Measurements from ENCODE around the gene NAA11.
"Not testable (repeated sequence)": the region's sequence is repeated elsewhere in the genome, so short reads cannot be mapped to it uniquely, and the experiment has no call there.

NAA11 gene

DNA sequence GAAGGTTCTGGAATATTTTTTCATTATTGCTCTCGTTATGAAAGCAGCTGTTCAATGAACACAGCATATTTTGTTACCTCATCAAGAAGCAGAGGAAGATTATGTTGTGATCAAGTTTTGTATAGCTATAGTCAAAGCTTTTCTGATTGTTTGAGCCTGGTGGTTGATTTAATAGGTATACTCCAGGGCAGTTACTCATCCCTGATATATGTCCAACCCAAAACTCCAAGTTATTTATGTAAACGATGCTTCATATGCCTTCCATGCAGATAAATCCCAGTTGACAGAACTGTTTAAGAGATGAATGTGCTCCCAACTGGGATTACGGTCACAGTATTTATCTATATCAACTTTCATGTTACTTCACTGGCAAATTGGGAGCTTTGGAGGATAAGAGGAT, 19.1 kb downstream of the NAA11 start:
- no peak for DNase-seq

DNA sequence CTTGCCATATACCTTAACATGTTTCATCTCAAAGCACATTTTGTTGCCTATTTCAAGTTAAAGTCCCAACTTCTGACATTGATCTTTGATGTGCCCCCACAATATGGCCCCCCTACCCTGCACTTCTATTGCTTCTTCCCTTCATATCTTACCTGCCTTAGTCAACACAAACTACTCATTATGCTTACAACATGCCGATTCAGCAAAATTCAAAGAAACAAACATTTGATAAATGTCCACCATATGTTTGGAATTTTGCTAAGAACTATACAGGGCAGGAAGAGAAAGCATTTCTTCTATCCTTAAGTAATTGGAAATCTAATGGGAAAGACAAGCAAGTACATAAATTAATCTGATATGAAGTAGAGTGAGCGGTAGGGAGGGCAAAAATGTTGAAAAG, 25.6 kb downstream of the NAA11 start:
- DNase-seq: no peak

DNA sequence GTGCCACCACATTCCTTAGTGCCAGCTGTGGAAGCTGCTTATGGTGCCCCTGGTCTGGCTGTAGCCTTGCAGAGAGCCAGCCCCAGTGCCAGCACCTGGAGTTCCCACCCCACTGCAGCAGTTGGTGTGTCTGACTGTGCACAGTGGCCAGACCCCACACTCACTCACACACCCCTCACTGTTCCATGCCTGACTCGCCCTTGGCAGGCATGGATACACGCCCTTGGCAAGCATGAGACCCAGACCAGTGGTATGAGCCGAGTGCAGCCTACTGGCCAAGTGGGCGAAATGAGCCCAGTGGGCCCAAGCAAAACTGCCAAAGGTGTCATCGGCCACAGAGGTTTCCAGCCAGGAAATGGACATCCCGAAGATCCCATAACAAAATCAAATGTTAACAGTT, 27.4 kb downstream of the NAA11 start:
- DNase-seq: no peak

DNA sequence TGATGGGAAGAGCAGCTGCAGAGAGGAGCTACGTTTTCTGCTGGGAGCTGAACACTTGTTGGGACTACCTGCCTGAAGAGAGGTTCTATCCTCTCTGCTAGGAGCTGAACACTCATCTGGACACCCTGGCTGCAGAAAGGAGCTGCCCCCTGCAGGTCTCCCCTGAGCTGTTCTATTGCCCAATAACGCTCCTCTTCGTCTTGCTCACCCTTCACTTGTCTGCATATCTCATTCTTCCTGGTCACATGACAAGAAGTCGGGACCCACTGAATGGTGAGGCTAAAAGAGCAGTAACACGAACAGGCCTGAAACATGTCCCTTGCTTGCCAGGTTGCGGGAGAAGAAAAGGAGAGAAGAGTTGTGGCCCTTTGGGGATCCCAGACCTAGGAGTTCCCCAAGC, 27.8 kb downstream of the NAA11 start:
- DNase-seq: no peak

DNA sequence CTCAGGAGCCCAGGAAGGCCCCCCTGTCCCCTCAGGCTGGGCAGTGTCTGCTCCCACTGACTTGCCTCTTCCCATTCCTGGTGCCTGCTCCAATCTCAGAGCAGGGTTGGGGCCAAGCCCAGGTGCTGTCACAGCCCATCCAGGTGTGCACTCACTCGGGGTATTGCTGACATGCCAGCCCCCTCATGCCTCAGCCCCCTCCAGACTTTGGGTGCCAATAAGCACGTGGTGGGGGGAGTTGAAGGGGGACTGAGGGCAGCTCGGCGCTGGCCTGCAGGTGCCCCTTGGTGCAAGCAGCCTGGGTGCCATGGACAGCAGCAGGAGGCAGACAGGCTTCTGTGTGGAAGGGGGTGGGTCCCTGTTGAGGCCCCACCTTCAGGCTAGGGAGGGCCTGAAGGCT, 28.4 kb downstream of the NAA11 start:
- no peak for DNase-seq

DNA sequence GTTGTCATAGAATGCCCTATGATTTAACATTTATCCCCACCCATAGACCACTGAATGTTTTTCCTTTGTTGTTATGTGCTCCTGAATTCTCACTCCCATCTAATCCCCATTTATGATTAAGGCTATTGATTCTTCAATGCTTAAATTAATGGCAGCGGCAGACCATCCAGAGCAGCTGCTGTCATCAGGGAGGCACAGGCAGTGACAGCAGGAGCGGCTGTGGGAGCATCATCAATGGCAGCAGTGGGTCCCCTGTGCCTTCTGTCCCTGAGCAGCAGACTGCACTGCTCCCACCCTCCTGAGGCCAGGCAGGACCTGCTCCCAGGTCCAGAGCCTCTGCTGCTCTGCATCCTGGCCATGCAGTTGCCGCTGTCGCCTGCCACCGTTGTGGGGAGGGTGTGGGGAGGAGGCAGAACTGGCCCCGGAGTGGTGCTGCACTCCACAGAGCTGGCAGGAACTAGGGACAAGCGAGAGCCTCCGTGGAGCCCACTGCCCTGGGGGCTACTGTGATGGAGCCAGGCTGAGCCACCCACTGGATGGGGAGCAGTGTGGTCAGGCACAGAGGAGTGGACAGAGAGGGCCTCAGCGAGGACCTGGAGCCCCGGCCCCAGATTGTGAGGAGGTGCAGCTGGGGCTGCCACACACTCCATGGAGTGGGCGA, 29.0 kb downstream of the NAA11 start:
- DNase-seq: no peak

DNA sequence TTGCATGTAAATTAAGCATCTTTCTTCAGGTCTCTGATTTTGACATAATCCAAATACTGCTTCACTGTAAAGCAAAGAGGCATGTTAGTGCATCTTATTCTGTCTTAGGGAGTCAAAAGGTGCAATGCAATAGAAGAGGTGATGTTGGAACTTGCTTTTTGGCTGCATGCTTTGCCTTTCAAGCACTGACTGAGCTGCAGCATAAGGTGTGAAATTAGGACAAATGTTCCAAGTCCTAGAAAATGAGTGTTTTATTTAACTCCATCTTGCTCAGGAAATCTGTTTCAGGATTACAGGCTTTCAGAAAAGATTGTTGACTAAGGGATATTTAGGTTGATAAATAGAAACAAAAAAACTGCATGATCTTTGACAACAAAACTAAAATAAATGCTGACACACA, 30.8 kb downstream of the NAA11 start:
- DNase-seq: no peak

DNA sequence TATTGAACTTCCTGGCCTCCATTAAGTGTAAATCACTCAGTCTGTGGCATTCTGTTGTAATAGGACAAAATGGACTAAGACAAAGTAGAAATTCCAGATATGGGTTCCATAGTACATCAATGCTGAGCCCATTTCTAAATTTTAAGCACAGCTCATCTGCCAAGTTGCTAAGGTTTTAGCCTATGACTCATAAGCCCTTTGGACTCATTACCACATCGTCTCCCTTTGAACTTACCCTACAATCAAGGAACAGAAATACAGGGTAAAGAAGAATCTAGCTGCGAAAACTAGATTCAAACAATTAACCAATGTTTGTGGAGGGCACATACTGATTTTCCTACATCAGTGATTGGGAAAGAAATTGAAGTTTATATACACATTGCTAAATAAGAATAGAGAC, 31.8 kb downstream of the NAA11 start:
- DNase-seq: no peak

DNA sequence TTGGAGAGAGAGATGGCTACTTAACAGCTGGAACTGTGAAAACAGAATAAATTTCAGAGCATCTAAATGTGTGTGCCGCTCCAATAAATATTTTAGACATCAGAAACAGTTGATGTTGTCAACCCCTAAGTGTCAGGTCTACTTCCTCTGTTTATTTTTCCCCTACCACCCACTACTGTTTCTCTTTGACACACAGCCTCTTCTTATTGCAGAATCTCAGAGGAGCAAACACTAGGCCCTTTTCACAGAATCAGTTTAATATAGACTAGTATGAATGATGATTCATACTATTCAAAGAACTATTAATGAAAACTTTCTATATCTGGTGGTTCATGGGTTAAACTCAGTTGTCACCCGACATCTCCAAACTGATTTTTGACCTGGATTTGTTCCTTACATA, 33.9 kb downstream of the NAA11 start:
- no peak for DNase-seq

DNA sequence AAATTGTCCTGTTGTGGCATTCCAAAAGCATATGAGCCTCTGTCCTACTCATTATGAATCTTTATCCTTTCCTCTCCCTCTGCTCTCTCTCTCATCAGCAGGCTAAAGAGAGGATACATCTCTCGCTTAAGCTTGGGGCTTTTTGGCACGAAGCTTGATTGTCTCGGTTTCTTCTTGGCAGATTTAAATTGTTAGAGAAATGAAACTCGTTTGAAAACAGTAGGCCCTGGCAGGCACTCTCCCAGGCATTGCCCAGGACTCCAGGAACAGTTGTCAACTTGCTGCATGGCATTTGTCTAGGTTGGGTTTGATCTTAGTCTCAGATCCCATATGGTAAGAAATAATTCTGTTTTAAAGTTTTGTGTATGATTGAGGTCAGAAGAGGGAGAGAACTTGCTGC, 35.5 kb downstream of the NAA11 start:
- DNase-seq: no peak

DNA sequence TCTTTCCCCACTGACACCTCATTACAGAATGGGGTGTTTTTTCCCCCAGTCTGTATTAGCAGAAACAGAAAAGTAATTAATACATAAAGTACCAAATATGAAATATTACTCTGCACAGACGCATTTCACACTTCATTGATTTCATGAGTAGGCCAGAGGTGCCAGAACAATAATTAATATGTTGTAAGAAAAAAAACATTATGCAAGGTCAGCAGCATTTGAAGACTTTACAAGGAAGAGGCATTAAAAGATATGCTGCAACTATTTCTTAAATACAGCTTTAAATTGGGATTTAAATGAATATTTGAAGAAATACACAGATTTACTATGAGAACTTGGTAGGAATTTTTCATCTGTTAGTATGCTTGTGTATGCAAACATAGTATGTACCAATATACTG, 37.7 kb downstream of the NAA11 start:
- DNase-seq: no peak

DNA sequence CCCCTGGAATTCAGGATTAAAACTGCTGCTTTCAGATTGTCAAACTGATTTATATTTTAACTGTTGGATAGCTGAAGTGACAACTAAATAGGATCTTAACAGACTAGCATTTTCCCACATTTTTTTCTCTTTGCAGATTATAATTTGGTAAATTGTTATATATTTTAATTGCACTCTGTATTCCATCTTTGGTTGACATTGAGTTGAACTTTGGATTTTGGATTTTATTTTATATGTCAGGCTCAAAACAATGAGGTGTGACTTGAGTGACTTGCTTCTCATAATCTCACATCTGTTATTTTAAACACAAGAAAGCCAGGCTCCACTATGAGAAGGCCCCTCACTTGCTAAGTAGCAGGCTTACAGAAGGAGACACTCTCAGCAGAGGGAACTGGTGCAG, 38.1 kb downstream of the NAA11 start:
- no peak for DNase-seq

DNA sequence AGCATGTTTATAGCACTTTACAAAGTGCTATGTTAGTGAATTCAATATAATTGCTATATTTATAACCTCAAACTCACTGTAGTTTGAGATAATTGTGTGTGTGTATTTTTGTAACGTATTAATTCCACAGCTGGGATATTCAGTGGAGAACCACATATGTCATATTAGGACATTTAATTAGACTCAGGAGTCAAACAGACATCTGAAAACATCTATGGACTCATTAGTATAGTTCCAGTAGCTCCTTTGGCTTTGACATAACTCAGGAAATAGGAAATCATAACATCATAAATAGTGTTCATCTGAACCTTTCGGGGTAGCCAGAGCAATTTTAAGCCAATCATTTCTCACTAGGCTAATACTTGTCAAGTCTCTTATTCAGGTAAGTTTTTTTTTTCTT, 38.8 kb downstream of the NAA11 start:
- DNase-seq: no peak

DNA sequence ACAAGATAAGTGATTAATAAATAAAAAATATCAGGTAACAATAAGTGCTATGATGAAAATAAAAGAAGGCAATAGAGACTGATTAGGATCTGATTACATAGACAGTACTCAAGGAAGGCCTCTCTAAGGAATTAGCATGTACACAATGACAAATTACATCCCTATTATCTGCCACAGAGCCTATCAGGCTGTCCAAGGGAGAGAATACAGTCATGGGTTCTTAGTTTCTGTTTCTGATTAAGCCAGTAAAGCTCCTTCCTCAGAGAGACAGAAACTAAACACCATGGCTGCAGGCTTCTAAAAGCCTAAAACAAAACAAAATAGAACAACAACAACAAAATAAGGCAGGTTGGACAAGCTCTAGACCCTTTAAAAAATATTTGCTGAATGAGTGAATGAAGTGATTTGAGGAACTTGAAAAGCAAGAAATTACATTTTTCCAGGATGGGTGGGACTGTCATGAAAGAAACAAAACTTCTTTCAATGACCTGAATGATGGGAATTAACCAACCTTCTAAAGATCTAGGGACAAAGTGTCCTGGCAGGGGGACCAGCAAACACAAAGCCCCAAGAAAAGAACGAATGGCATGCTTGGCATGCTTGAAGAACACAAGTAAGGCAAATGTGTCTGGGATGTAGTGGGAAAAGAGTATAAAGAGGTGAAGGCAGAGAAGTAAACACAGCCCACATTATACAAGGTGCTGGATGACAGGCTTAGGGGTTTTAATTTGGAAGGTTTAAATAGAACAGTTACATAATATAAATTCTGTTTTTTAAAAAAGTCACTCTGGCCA, 44.1 kb downstream of the NAA11 start:
- no peak for DNase-seq

DNA sequence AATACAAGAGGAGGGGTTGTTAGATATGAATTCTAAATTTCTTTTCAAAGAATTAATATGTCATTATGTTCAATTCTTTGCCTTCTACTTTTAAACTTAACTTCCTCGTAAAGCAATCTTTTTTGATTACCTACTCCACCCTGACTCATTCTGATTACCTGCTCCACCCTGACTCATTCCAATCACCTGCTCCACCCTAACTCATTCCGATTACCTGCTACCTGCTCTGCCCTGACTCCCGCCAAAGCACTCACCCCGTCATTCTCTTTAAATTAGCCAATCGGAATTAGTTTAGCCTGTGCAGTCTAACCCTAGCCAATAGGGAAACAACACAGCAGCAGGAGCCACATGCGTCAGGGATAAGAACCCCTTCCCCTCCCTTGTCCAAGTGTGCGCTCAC, 48.4 kb downstream of the NAA11 start:
- DNase-seq: not testable (repeated sequence)

DNA sequence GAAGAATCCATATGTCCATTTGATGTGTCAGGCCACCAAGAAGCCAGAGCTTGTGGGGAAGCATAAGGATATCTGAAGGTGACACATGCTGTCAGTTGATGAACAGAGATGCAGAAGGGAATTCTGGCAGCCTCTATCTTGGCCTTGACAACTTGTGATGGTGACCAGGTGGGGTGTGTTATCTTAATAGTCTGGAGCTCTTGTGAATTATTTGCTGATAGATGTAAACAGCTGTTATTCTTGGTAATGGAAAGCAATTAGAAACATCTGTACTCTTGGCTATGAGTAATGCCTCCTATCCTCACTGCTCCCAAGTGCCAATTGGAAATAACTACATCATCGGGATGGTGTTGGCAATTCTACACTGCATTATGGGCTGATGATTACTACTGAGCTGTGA, 51.9 kb downstream of the NAA11 start:
- DNase-seq: no peak

DNA sequence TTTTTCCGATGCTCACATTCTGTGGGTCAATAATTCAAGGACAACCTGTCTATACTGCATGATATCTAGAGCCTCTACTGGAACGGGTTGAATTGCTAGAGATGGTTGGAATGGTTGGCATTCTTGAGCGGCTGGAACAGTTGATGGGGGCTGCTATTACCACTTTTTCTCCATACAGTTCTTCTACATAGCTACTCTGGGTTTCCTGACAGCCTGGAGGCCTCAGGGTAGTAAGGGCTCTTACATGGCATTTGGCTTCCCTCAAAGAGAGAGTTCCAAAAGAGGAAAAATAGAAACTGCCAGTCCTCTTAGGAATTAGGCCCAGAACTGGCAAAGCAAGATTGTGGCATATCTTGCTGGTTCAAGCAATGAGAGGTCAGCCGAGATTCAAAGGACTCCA, 53.1 kb downstream of the NAA11 start:
- DNase-seq: no peak

DNA sequence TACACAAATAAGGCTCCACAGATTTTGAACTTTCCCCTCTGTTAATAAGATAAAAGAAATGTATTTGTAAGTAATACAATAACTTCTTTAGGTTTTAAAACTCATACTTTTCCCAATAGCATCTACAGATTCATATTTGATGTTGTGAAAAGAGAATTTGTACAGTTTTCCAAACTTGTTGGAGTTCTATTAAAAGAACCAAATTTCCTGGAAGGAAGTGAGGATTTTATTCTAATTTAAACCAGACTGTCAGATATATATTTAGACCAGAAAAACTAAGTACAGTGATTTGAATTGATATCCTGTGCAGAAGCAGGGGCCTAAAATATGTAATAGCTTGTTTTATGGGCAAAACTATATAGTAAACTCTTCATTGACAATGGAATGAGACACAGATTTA, 53.7 kb downstream of the NAA11 start:
- no peak for DNase-seq

DNA sequence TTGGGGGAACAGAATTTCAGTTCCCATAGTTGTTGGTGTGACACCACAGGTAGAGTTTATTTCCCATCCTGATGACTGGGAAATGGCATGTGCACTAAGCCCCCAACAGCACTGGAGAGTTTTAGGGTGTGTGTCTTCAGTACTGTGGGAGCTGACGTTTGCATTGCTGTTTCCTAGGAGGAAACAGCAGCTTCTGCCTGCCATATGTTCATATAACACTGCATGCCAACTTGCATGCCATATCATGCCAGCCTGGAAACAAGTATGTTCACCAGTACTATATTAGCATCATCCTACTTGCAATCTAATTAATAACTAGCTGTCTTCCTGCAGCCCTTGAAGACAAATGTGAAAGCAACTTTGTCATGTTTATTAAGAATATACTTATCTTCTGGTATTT, 58.2 kb downstream of the NAA11 start:
- no peak for DNase-seq

All from NCI-H226 (cell line).